ENCODE measurements around the gene HOXA3.

GRCh38 chr7:27132214-27132613, 20.2 kb downstream of the HOXA3 start:
- TF ChIP-seq, protein P1, sequence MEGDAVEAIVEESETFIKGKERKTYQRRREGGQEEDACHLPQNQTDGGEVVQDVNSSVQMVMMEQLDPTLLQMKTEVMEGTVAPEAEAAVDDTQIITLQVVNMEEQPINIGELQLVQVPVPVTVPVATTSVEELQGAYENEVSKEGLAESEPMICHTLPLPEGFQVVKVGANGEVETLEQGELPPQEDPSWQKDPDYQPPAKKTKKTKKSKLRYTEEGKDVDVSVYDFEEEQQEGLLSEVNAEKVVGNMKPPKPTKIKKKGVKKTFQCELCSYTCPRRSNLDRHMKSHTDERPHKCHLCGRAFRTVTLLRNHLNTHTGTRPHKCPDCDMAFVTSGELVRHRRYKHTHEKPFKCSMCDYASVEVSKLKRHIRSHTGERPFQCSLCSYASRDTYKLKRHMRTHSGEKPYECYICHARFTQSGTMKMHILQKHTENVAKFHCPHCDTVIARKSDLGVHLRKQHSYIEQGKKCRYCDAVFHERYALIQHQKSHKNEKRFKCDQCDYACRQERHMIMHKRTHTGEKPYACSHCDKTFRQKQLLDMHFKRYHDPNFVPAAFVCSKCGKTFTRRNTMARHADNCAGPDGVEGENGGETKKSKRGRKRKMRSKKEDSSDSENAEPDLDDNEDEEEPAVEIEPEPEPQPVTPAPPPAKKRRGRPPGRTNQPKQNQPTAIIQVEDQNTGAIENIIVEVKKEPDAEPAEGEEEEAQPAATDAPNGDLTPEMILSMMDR (IDR thresholded peaks at IDR 0.05; ENCODE audit: low read length), result no peak
- TF ChIP-seq EZH2 (optimal IDR thresholded peaks at IDR 0.05; ENCODE audit: low read depth, low read length), result no peak
- no peak for TF ChIP-seq EZH2phosphoT487 (IDR thresholded peaks at IDR 0.05; ENCODE audit: low read length)

Data from MM.1S (cell line).